ENCODE measurements around the gene AHSG. TPM values are rescaled to one million over a fixed set of nuclear protein-coding genes. Genes with fewer than 3 reads are reported as not detected.

The AHSG gene
- total RNA-seq, 1 donor from 2014 or later: not detected

DNA sequence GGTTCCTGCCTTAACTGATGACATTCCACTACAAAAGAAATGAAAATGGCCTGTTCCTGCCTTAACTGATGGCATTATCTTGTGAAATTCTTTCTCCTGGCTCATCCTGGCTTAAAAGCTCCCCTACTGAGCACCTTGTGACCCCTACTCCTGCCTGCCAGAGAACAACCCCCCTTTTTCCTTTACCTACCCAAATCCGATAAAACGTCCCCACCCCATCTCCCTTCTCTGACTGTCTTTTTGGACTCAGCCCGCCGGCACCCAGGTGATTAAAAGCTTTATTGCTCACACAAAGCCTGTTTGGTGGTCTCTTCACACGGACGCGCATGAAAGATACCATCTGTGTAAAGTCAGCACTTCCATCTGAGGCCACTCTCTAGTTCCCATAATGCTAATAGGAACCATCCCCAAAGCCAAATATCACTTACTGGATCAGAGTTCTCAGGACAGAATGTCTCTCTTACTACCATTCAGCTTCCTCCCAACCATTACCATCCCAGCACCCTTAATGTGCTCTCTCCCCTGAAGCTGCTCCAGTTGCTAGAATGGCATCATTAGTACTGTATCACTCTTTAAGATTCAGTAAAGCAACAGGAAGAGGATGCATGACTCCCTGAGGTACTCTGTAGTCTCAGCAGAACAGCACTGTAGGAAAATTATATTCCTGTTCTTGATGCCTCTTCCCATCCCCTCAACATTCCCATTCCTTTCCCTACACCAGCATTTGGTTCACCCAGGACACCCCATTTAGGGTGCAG lies 50.7 kb downstream of the AHSG start:
- Mint-ChIP-seq H3K4me1 (ENCODE audit: unreplicated experiment) (no peaks in the 10 kb centered on the region), H3K4me3 (ENCODE audit: unreplicated experiment) (no peak overlapping the region), H3K27ac (ENCODE audit: unreplicated experiment) (no peak overlapping the region), H3K27me3 (ENCODE audit: unreplicated experiment) (peaks cover 35% of the 10 kb centered on the region), H3K36me3 (ENCODE audit: unreplicated experiment) (no peaks in the 10 kb centered on the region), H3K9me3 (ENCODE audit: unreplicated experiment) (no peaks in the 10 kb centered on the region)
- no peak for TF ChIP-seq CTCF (IDR thresholded peaks at IDR 0.05)
- no peak for DNase-seq (ENCODE audit: extremely low spot score, unreplicated experiment)

DNA sequence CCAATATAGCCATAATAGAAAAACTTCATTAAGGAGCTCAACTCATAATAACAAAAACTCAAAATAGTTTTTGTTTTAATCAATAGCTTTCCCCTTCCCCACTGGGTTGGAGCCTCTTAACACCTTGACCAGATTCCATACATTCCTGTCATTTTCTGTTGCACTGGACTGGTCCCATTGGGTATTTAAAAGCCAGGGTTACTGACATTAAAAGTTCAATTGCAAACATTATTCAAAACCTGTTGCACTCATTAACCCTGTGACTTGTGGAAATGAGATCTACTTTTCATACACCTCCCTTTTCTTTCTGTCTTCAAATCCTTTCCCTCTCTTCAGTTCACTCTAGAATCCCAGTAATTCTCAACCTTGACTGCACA lies 51.2 kb downstream of the AHSG start:
- TF ChIP-seq CTCF (IDR thresholded peaks at IDR 0.05): no peak
- H3K27ac Mint-ChIP-seq (ENCODE audit: unreplicated experiment): no peak overlapping the region
- peaks cover 30% of the 10 kb centered on the region for H3K27me3 Mint-ChIP-seq (ENCODE audit: unreplicated experiment)
- H3K4me1 Mint-ChIP-seq (ENCODE audit: unreplicated experiment): no peaks in the 10 kb centered on the region
- H3K4me3 Mint-ChIP-seq (ENCODE audit: unreplicated experiment): no peak overlapping the region
- H3K36me3 Mint-ChIP-seq (ENCODE audit: unreplicated experiment): no peaks in the 10 kb centered on the region
- no peak for DNase-seq (ENCODE audit: extremely low spot score, unreplicated experiment)
- no peaks in the 10 kb centered on the region for H3K9me3 Mint-ChIP-seq (ENCODE audit: unreplicated experiment)

DNA sequence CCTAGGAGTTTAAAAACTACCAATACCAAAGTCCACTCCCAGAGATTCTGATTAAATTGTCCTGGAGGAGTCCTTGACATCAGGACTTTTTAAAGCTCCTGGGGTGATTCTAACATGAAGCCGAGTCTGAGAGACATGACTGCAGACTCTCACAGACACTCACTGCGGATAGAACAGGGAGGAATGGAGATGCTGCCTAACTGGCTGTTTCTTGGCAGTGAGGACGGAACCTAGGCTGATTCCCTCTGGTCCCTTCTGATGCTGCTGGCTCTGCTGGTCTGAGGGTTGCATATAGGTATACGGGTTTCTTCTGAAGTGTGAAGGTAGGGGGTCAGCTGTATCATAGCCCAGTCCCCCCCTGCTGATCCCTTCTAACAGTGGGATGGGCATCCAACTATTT lies 51.6 kb downstream of the AHSG start:
- Mint-ChIP-seq H3K4me3 (ENCODE audit: unreplicated experiment) (no peak overlapping the region), H3K4me1 (ENCODE audit: unreplicated experiment) (no peaks in the 10 kb centered on the region), H3K27me3 (ENCODE audit: unreplicated experiment) (peaks cover 31% of the 10 kb centered on the region), H3K27ac (ENCODE audit: unreplicated experiment) (no peak overlapping the region), H3K9me3 (ENCODE audit: unreplicated experiment) (no peaks in the 10 kb centered on the region), H3K36me3 (ENCODE audit: unreplicated experiment) (no peaks in the 10 kb centered on the region)
- DNase-seq (ENCODE audit: extremely low spot score, unreplicated experiment): no peak
- no peak for TF ChIP-seq CTCF (IDR thresholded peaks at IDR 0.05)

- Mint-ChIP-seq H3K36me3 (ENCODE audit: unreplicated experiment) (no peaks in the 10 kb centered on the region), H3K9me3 (ENCODE audit: unreplicated experiment) (no peaks in the 10 kb centered on the region), H3K27ac (ENCODE audit: unreplicated experiment) (no peak within 1 kb of the TSS), H3K27me3 (ENCODE audit: unreplicated experiment) (peaks cover 34% of the 10 kb centered on the region), H3K4me1 (ENCODE audit: unreplicated experiment) (no peaks in the 10 kb centered on the region), H3K4me3 (ENCODE audit: unreplicated experiment) (no peak within 1 kb of the TSS)
- no peak for TF ChIP-seq CTCF (IDR thresholded peaks at IDR 0.05)
- no peak for DNase-seq (ENCODE audit: extremely low spot score, unreplicated experiment)
These were observed 52.8 kb downstream of the AHSG start, which contains the start of gene HRG for GRCh38 chr3:186665625-186666188. Gene HRG (plus strand): TSS chr3:186666014. CDS start chr3:186666032, 18 bp downstream.

GRCh38 chr3:186668426-186668825 lies 55.6 kb downstream of the AHSG start:
- no peak for DNase-seq (ENCODE audit: extremely low spot score, unreplicated experiment)
- no peak overlapping the region for H3K27ac Mint-ChIP-seq (ENCODE audit: unreplicated experiment)
- peaks cover 42% of the 10 kb centered on the region for H3K27me3 Mint-ChIP-seq (ENCODE audit: unreplicated experiment)
- H3K9me3 Mint-ChIP-seq (ENCODE audit: unreplicated experiment): no peaks in the 10 kb centered on the region
- H3K4me3 Mint-ChIP-seq (ENCODE audit: unreplicated experiment): no peak overlapping the region
- TF ChIP-seq CTCF (IDR thresholded peaks at IDR 0.05): no peak
- no peaks in the 10 kb centered on the region for H3K36me3 Mint-ChIP-seq (ENCODE audit: unreplicated experiment)
- H3K4me1 Mint-ChIP-seq (ENCODE audit: unreplicated experiment): no peaks in the 10 kb centered on the region
